Activated CD4-positive, alpha-beta T cell treated with anti-CD3 and anti-CD28 coated beads for 48 hours (primary cell): ENCODE results near the gene DHCR24.
"Not testable (repeated sequence)": the region's sequence is repeated elsewhere in the genome, so short reads cannot be mapped to it uniquely, and the experiment has no call there.

Experiments used
- DNase-seq: peaks from one replicate; pipeline ENCODE4 v3.0.0-alpha.2; 2020

The DHCR24 gene

GRCh38 chr1:54887665-54888071 lies 673 bp upstream of the DHCR24 start:
- DNase-seq: no peak

DNA sequence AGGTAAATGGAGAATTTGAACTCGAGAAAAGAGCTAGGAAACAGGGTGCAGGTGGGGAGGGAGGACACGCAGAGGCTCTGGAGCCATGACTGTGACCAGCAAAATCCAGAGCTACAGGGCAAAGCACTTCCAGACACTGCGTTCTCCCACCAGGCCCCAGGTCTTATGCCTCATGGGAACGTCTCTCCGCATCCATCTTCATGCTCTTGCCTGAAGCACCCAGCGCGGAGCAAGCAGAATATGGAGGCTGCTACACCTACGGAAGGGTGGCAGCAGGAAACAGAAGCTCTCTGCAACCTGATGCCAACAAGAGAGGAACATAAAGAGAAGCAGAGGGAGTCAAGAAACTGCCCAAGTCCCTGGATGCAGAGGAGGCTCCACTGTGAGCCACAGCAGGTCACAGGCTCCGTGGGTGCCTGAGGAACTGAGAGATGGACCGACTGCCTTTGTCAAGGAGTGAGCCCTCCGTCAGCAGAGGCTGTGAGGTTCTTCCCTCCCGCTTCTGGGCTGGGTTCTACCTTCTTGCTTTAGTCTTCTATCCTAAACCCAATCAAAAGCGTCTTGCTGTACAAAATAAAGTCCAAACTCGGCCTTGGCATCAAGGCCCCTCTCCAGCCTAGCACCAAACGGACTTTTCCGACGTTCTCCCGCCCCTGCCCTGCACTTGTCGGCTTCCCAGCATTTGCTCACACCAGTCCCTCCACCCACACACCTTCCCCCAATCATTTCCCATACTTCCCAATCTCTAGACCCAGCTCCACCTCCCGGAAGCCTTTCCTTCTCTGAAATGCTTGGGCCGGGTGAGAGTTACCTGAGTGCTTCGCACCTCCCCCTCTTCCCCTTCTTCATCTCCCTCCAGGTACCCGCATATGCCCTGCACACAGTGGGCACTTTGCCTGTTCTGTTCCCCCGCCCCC lies 930 bp downstream of the DHCR24 start:
- peak; percentile 9 for DNase-seq

GRCh38 chr1:54885237-54885679 lies 1.7 kb downstream of the DHCR24 start:
- no peak for DNase-seq

DNA sequence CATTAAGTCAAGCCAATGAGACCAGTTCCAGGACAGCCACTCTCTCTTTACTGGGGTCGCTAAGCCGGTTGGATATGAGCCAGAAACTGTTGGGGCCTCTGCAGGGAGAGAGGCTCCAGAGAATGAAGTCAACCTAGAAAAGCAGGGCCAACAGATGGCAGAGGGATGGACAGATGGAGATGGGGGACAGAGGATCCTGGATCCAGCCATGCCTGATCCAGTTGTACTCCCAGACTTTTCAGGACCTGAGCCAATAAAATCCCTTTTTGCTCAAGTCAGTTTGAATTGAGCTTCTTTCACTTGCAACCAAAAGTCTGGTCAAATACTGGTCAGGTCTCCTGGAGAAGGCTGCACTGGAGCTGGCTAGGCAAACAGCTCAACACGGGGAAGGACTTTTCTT lies 2.2 kb downstream of the DHCR24 start:
- DNase-seq: no peak

DNA sequence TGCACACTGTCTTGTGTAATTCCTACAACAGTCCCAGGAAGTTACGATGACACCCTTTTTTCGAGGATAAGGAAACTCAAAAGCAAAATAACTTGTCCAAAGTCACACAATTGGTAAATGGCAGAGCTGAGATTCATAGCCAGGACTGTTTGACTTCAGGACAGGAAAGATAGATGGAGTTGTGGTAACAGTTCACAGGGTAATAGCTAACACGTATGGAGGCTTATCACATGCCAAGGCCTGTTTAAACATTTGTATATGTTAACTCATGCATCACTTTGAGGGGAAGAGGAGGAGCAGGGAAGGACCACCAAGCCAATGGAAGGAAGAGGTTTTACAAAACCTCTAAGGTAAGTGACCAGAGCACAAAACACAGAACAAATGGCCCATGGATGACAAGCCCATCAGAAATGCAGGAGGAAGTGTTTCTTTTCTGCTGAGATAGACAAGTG lies 2.8 kb downstream of the DHCR24 start:
- no peak for DNase-seq

DNA sequence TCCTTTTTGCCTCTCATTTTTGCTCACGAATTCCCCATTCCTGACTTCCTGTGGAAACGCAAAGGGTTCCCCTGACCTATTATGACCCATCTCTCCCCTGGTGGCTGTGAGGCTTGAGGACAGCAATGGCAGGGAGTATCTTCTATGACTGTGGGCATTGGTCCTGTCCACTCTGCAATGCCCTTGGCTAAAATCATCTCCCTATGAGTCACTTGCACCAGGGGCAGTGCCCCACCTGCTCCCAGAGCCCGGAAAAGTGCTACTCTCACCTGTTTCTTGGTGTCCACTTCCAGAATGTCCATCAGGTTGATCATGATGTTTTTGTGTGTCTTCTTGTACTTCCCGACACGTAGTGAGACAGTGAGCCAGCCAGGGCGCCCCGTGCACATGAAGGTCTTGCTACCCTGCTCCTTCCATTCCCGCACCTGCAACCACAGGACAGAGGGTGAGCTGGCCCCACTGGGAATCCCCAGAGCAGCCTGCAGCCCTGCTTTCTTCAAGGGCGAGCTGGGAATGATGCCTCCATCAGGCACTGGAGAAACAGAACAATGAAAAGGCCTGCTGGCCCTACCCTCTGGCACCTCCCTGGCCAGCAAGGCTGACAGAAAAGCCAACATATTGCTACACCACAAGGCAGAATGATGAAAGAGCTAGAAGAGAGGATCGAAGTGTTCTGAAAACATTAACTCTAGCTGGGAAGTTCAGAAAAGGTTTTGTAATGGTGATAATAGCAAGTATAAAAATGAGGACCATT lies 3.5 kb downstream of the DHCR24 start:
- no peak for DNase-seq

DNA sequence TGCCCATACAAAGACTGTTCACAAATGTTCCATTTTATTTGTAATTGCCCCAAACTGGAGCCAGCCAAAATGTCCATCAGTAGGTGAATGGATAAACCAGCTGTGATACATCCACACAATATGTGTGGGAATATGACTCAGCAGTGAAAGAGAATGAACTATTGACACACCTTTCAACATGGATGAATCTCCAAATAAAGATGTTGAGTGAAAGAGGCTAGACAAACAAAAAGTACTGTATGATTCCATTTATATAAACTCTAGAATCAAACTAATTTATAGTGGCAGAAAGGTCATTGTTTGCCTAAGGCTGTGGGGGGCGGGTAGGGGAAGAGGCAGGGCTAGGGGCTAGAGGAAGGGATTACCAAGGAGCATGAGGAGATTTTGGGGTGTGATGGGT lies 4.5 kb downstream of the DHCR24 start:
- DNase-seq: no peak

DNA sequence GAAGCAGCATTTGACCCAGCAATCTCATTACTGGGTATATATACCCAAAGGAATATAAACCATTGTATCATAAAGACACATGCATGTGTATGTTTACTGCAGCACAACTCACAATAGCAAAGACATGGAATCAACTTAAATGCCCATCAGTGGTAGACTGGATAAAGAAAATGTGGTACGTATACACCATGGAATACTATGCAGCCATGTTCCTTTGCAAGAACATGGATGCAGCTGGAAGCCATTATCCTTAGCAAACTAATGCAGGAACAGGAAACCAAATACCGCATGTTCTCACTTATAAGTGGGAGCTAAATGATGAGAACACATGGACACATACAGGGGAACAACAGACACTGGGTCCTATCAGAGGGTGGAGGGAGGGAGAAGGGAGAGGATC lies 5.4 kb downstream of the DHCR24 start:
- not testable (repeated sequence) for DNase-seq

DNA sequence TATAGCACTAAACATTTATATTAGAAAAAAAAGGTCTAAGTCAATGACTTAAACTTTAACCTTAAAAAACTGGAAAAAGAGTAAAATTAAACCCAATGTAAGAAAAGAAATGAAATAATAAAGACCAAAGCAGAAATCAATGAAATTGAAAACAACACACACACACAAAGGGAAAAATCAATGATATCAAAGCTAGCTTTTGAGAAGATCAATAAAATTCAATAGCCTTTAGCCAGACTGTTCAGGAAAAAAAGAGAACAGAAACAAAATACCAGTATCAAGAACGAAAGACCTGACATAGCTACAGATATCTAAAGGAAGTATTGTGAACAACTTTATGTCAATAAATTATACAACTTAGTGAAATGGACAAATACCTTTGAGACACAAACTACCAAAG lies 7.1 kb downstream of the DHCR24 start:
- DNase-seq: no peak

DNA sequence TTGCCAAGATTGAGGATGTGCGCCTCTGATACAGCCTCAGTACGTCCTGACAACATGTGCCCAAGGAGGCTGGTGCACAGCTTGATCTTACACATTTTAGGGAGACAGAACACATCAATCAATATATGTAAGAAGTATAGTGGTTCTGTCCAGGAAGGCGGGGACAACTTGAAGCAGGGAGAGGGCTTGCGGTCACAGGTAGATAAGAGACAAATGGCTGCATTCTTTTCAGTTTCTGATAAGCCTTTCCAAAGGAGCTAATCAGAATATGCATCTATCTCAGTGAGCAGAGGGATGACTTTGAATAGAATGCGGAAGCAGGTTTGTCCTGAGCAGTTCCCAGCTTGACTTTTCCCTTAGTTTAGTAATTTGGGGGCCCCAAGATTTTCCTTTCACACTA lies 10.2 kb downstream of the DHCR24 start:
- DNase-seq: no peak

DNA sequence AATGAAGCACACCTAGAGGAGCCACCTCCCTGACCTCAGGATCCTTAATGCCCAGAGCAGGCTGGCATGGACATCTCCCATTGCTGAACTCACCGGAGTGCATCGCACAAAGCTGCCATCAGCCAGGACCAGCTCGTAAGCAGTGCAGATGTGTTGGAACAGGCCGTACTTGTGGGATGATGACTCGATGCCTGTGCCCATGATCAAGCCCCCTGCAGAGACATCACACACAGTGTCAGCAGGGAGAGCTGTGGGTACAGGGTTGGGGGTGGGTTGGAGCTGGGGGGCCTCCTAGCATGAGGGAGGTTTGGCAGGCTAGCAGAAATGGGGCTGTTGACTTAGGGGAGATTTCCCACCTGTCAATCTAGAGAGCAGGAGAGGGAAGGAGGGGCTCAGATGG lies 12.0 kb downstream of the DHCR24 start:
- DNase-seq: no peak

DNA sequence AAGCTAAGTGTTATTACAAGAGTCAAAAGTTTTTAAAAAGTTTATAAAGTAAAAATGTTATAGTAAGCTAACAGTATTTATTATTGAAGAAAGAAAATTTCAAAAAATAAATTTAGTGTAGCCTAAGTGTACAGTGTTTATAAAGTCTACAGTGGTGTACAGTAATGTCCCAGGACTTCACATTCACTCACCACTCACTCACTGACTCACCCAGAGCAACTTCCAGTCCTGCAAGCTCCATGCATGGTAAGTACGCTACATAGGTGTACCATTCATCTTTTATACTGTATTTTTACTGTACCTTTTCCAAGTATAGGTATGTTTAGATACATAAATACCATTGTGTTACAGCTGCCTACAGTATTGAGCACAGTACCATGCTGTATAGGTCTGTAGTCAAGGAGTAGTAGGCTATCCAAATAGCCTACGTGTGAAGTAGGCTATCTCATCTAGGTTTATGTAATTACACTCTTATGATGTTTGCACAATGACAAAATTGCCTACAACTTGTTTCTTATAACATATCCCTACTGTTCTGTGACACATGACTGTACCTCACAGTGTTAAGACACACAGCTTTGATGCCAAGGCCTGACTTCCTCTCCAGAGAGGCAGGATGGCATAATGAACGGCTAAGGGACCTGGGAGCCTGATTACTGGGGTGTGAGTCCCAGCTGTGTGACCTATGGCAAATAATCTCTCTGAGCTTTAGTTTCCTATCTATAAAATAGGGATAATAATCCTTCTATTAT lies 12.7 kb downstream of the DHCR24 start:
- no peak for DNase-seq

GRCh38 chr1:54872036-54872331 lies 15.0 kb downstream of the DHCR24 start:
- no peak for DNase-seq

DNA sequence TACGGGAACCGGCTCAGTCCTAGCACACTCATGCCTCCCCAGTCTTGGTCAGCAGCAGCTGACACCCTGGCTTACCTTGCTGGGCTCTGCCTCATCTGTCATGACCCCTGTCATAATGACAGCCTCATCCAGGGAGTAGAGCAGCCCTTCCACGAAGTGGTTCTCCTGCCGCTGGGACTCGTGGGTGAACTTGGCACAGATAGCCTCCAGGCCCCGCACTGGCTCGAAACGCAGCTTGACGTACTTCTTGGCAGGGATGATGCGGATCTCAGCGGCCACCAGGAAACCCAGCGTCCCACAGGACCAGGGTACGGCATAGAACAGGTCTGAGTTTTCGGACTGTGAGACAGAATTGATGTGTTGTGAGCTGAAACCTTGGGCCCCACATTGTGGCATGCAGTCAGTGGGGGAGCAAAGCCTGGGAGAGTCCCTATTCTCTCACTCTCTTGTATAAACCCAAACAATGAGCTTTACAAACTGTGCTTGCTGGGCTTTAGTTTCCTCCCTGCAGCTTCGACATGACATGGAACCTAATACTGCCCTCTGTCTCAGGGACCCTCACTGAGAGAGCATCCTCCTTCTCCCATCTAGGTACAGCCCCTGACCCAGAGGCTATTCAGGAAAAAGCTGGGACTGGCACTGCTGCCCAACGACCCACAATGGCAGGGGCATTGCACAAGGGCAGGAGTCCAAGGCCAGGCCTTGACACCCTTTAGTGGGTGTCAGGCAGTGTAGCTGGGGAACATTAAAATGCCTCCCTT lies 15.5 kb downstream of the DHCR24 start:
- DNase-seq: no peak

- no peak for DNase-seq
Measured at GRCh38 chr1:54870869-54871268, 16.1 kb downstream of the DHCR24 start.

- no peak for DNase-seq
Measured at GRCh38 chr1:54869173-54869851, 17.7 kb downstream of the DHCR24 start.

- no peak for DNase-seq
Measured at GRCh38 chr1:54867717-54868057, 19.3 kb downstream of the DHCR24 start.

- DNase-seq: no peak
Measured at GRCh38 chr1:54866801-54867716, 19.9 kb downstream of the DHCR24 start.

- DNase-seq: no peak
Measured at GRCh38 chr1:54865238-54866073, 21.5 kb downstream of the DHCR24 start.
